WTC11 (cell line): ENCODE data around the gene SLC27A2. TPM values are rescaled to one million over a fixed set of nuclear protein-coding genes. Genes with fewer than 3 reads are reported as not detected.
A peak's percentile ranks its signal among the peaks of the same experiment; 100 is the strongest.

ENCODE experiments used
- ATAC-seq: fragments of 200-7000 bp; cut with Tn5 transposase; 2 replicates; pipeline ENCODE4 v1.10.0; 2021; ENCODE audit warnings: mild to moderate bottlenecking, moderate library complexity
- CTCF ChIA-PET: fragments of 300-600 bp; sonication (Branson Sonifier 250); formaldehyde crosslinking; loops from one replicate; lab custom pipeline; 2021; ENCODE audit warnings: antibody characterized with exemption; lab: Charles Lee
- POLR2A ChIA-PET: fragments of 350-600 bp; sonication (Branson Sonifier 250); formaldehyde crosslinking; loops from one replicate; lab custom pipeline; 2021; ENCODE audit warnings: antibody characterized with exemption; lab: Charles Lee
- DNase-seq: peaks from one replicate; pipeline ENCODE4 v3.0.0; 2021; ENCODE audit warnings: low spot score
- H3K27ac Mint-ChIP-seq: 2 replicates; pipeline ENCODE4 v1.8.0; 2021; ENCODE audit warnings: mixed read lengths
- H3K27me3 Mint-ChIP-seq: 2 replicates; pipeline ENCODE4 v1.8.0; 2021; ENCODE audit warnings: low read depth, mild to moderate bottlenecking, moderate library complexity, mixed read lengths
- H3K36me3 Mint-ChIP-seq: 2 replicates; pipeline ENCODE4 v1.8.0; 2021; ENCODE audit warnings: mixed read lengths
- H3K4me1 Mint-ChIP-seq: 2 replicates; pipeline ENCODE4 v1.8.0; 2022; ENCODE audit warnings: mixed read lengths
- H3K4me3 Mint-ChIP-seq: 2 replicates; pipeline ENCODE4 v1.8.0; 2021; ENCODE audit warnings: mild to moderate bottlenecking, moderate library complexity, mixed read lengths
- H3K9me3 Mint-ChIP-seq: 2 replicates; pipeline ENCODE4 v1.8.0; 2021; ENCODE audit warnings: mixed read lengths
- CDX4 ChIP-seq: fragments of 250-450 bp; sonication (Bioruptor Pico); IDR thresholded peaks from 2 replicates; pipeline ENCODE4 v1.9.0; 2021; ENCODE audit warnings: moderate library complexity, mild to moderate bottlenecking, inconsistent platforms, borderline replicate concordance
- CREB1 ChIP-seq: sonication (generic); formaldehyde crosslinking; IDR thresholded peaks from 2 replicates; pipeline ENCODE4 v1.8.0; 2023; ENCODE audit warnings: mild to moderate bottlenecking, missing genetic modification reagents
- EMX1 ChIP-seq: fragments of 250-450 bp; sonication (Bioruptor Pico); IDR thresholded peaks from 2 replicates; pipeline ENCODE4 v1.8.0; 2021; ENCODE audit warnings: mild to moderate bottlenecking
- ESRRA ChIP-seq: sonication (generic); formaldehyde crosslinking; IDR thresholded peaks from 2 replicates; pipeline ENCODE4 v1.8.1; 2022; ENCODE audit warnings: mild to moderate bottlenecking, missing genetic modification reagents, borderline replicate concordance
- JUN ChIP-seq: sonication (generic); formaldehyde crosslinking; IDR thresholded peaks from 2 replicates; pipeline ENCODE4 v1.8.0; 2023; ENCODE audit warnings: mild to moderate bottlenecking, missing genetic modification reagents
- MYBL2 ChIP-seq: sonication (generic); formaldehyde crosslinking; IDR thresholded peaks from 2 replicates; pipeline ENCODE4 v1.8.1; 2023; ENCODE audit warnings: mild to moderate bottlenecking, moderate library complexity, missing genetic modification reagents
- NR2C2 ChIP-seq: sonication (generic); formaldehyde crosslinking; IDR thresholded peaks from 2 replicates; pipeline ENCODE4 v1.8.0; 2022; ENCODE audit warnings: mild to moderate bottlenecking, missing genetic modification reagents
- OVOL2 ChIP-seq: fragments of 250-450 bp; sonication (Bioruptor Pico); IDR thresholded peaks from 2 replicates; pipeline ENCODE4 v1.9.0; 2021; ENCODE audit warnings: mild to moderate bottlenecking, borderline replicate concordance
- RELA ChIP-seq: sonication (generic); formaldehyde crosslinking; IDR thresholded peaks from 2 replicates; pipeline ENCODE4 v1.8.1; 2022; ENCODE audit warnings: missing genetic modification reagents, mild to moderate bottlenecking, borderline replicate concordance
- TCF7 ChIP-seq: sonication (generic); formaldehyde crosslinking; IDR thresholded peaks from 2 replicates; pipeline ENCODE4 v1.8.0; 2022; ENCODE audit warnings: mild to moderate bottlenecking, low read depth, missing genetic modification reagents, moderate library complexity
- USF2 ChIP-seq: sonication (generic); formaldehyde crosslinking; IDR thresholded peaks from 2 replicates; pipeline ENCODE4 v1.8.1; 2023; ENCODE audit warnings: mild to moderate bottlenecking, missing genetic modification reagents, moderate library complexity
- ZBTB43 ChIP-seq: sonication (generic); formaldehyde crosslinking; IDR thresholded peaks from 2 replicates; pipeline ENCODE4 v1.8.1; 2023; ENCODE audit warnings: mild to moderate bottlenecking, missing genetic modification reagents
- total RNA-seq: library from RNA; stranded (reverse); gene quantifications from 3 replicates; pipeline ENCODE4 v1.2.3, GENCODE V29; 2021
- TF ChIP-seq, protein P1 (sequence below): sonication (generic); formaldehyde crosslinking; IDR thresholded peaks from 2 replicates; pipeline ENCODE4 v1.8.1; 2022; ENCODE audit warnings: mild to moderate bottlenecking, moderate library complexity, missing genetic modification reagents
- TF ChIP-seq, protein P2 (sequence below): sonication (generic); formaldehyde crosslinking; IDR thresholded peaks from 2 replicates; pipeline ENCODE4 v1.8.1; 2022; ENCODE audit warnings: missing genetic modification reagents, borderline replicate concordance
- TF ChIP-seq, protein P3 (sequence below): sonication (generic); formaldehyde crosslinking; IDR thresholded peaks from 2 replicates; pipeline ENCODE4 v1.8.0; 2023; ENCODE audit warnings: missing genetic modification reagents
- TF ChIP-seq, protein P4 (sequence below): sonication (generic); formaldehyde crosslinking; IDR thresholded peaks from 2 replicates; pipeline ENCODE4 v1.8.0; 2022; ENCODE audit warnings: mild to moderate bottlenecking, missing genetic modification reagents
- TF ChIP-seq, protein P5 (sequence below): sonication (generic); formaldehyde crosslinking; IDR thresholded peaks from 2 replicates; pipeline ENCODE4 v1.8.1; 2022; ENCODE audit warnings: low read depth, mild to moderate bottlenecking, moderate library complexity, missing genetic modification reagents, borderline replicate concordance

Gene SLC27A2
- total RNA-seq, 1 experiment from 2014 or later, result 3.0 TPM

GRCh38 chr15:50257924-50258323 is 75.9 kb downstream of the SLC27A2 start:
- Mint-ChIP-seq H3K27me3 (no peaks in the 10 kb centered on the region), H3K4me1 (no peaks in the 10 kb centered on the region), H3K27ac (no peak overlapping the region)
- ATAC-seq, result no peak
- ChIA-PET CTCF (interaction anchor here (0.6 kb wide), 1 partner anchor 1115 kb away, joined by 3 read pairs; no protein-coding TSS in a partner anchor), POLR2A (no interaction called here)
- DNase-seq, result no peak
- TF ChIP-seq, protein P1, sequence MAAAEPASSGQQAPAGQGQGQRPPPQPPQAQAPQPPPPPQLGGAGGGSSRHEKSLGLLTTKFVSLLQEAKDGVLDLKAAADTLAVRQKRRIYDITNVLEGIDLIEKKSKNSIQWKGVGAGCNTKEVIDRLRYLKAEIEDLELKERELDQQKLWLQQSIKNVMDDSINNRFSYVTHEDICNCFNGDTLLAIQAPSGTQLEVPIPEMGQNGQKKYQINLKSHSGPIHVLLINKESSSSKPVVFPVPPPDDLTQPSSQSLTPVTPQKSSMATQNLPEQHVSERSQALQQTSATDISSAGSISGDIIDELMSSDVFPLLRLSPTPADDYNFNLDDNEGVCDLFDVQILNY, result no peak
- TF ChIP-seq ZBTB43 (no peak), CDX4 (no peak)
- TF ChIP-seq, protein P2, sequence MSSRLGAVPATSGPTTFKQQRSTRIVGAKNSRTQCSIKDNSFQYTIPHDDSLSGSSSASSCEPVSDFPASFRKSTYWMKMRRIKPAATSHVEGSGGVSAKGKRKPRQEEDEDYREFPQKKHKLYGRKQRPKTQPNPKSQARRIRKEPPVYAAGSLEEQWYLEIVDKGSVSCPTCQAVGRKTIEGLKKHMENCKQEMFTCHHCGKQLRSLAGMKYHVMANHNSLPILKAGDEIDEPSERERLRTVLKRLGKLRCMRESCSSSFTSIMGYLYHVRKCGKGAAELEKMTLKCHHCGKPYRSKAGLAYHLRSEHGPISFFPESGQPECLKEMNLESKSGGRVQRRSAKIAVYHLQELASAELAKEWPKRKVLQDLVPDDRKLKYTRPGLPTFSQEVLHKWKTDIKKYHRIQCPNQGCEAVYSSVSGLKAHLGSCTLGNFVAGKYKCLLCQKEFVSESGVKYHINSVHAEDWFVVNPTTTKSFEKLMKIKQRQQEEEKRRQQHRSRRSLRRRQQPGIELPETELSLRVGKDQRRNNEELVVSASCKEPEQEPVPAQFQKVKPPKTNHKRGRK (CRISPR knock-in tag), result no peak
- TF ChIP-seq, all 79 proteins: peak for 0
- H3K9me3 Mint-ChIP-seq, result peaks cover 3% of the 10 kb centered on the region; the same call in 1 of the 2 replicates
- no peak overlapping the region for H3K4me3 Mint-ChIP-seq
- no peaks in the 10 kb centered on the region for H3K36me3 Mint-ChIP-seq

GRCh38 chr15:50259276-50259675 is 77.3 kb downstream of the SLC27A2 start:
- no peaks in the 10 kb centered on the region for H3K27me3 Mint-ChIP-seq
- DNase-seq (no peak), ATAC-seq (no peak)
- POLR2A ChIA-PET, result interaction anchor here (0.6 kb wide), 1 partner anchor 486 kb away, joined by 4 read pairs; no protein-coding TSS in a partner anchor
- CTCF ChIA-PET, result interaction anchor here (0.8 kb wide), 1 partner anchor 9 kb away, joined by 3 read pairs; no protein-coding TSS in a partner anchor
- no peaks in the 10 kb centered on the region for H3K4me1 Mint-ChIP-seq
- H3K4me3 Mint-ChIP-seq, result no peak overlapping the region
- H3K36me3 Mint-ChIP-seq, result no peaks in the 10 kb centered on the region
- peak overlapping the region; percentile 9; the same call in 1 of the 2 replicates for H3K27ac Mint-ChIP-seq
- no peak for TF ChIP-seq OVOL2 (CRISPR knock-in tag)
- TF ChIP-seq, protein P3, sequence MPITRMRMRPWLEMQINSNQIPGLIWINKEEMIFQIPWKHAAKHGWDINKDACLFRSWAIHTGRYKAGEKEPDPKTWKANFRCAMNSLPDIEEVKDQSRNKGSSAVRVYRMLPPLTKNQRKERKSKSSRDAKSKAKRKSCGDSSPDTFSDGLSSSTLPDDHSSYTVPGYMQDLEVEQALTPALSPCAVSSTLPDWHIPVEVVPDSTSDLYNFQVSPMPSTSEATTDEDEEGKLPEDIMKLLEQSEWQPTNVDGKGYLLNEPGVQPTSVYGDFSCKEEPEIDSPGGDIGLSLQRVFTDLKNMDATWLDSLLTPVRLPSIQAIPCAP (CRISPR knock-in tag), result no peak
- TF ChIP-seq ESRRA (CRISPR knock-in tag), result no peak
- TF ChIP-seq, protein P4, sequence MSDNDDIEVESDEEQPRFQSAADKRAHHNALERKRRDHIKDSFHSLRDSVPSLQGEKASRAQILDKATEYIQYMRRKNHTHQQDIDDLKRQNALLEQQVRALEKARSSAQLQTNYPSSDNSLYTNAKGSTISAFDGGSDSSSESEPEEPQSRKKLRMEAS (CRISPR knock-in tag), result no peak
- no peak for TF ChIP-seq EMX1 (CRISPR knock-in tag)
- no peak for TF ChIP-seq USF2 (CRISPR knock-in tag)
- TF ChIP-seq JUN (CRISPR knock-in tag), result no peak
- TF ChIP-seq TCF7 (CRISPR knock-in tag), result no peak
- TF ChIP-seq, protein P5, sequence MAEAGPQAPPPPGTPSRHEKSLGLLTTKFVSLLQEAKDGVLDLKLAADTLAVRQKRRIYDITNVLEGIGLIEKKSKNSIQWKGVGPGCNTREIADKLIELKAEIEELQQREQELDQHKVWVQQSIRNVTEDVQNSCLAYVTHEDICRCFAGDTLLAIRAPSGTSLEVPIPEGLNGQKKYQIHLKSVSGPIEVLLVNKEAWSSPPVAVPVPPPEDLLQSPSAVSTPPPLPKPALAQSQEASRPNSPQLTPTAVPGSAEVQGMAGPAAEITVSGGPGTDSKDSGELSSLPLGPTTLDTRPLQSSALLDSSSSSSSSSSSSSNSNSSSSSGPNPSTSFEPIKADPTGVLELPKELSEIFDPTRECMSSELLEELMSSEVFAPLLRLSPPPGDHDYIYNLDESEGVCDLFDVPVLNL (CRISPR knock-in tag), result no peak
- no peak for TF ChIP-seq ZBTB43
- no peak for TF ChIP-seq CREB1
- no peak for TF ChIP-seq RELA (CRISPR knock-in tag)
- TF ChIP-seq MYBL2 (CRISPR knock-in tag), result no peak
- no peak for TF ChIP-seq NR2C2
- TF ChIP-seq, all 79 proteins: peak for 0
- peaks cover 3% of the 10 kb centered on the region; the same call in 1 of the 2 replicates for H3K9me3 Mint-ChIP-seq
